ENCODE data around the gene IL1R1.

- no peak for TF ChIP-seq POLR2A (IDR thresholded peaks at IDR 0.05)
- TF ChIP-seq, protein P1, sequence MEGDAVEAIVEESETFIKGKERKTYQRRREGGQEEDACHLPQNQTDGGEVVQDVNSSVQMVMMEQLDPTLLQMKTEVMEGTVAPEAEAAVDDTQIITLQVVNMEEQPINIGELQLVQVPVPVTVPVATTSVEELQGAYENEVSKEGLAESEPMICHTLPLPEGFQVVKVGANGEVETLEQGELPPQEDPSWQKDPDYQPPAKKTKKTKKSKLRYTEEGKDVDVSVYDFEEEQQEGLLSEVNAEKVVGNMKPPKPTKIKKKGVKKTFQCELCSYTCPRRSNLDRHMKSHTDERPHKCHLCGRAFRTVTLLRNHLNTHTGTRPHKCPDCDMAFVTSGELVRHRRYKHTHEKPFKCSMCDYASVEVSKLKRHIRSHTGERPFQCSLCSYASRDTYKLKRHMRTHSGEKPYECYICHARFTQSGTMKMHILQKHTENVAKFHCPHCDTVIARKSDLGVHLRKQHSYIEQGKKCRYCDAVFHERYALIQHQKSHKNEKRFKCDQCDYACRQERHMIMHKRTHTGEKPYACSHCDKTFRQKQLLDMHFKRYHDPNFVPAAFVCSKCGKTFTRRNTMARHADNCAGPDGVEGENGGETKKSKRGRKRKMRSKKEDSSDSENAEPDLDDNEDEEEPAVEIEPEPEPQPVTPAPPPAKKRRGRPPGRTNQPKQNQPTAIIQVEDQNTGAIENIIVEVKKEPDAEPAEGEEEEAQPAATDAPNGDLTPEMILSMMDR (IDR thresholded peaks at IDR 0.05) = no peak
- TF ChIP-seq POLR2AphosphoS5 (IDR thresholded peaks at IDR 0.05) = no peak
Measured at GRCh38 chr2:102100371-102101096, 42.0 kb upstream of the IL1R1 start.

Data from prostate gland (tissue), 2 donors.